Testis (tissue), 2 donors: ENCODE measurements around the gene ALDH1L1.

Source experiments
- POLR2A ChIP-seq: fragments of 450-650 bp; IDR thresholded peaks from one replicate; pipeline ENCODE4 v1.6.1; 2017; ENCODE audit warnings: antibody characterized with exemption, mild to moderate bottlenecking, moderate library complexity
- TF ChIP-seq, protein P1 (sequence below), 3 experiments: fragments of 450-650 bp in 2 of 3; fragments of 200-600 bp in 1 of 3; sonication (generic) in 1 of 3; IDR thresholded peaks; one replicate each; pipeline ENCODE4 v1.5.1; 2016 to 2019; ENCODE audit warnings: antibody characterized with exemption in 3 of 3, mild to moderate bottlenecking in 2 of 3, moderate library complexity in 1 of 3

DNA sequence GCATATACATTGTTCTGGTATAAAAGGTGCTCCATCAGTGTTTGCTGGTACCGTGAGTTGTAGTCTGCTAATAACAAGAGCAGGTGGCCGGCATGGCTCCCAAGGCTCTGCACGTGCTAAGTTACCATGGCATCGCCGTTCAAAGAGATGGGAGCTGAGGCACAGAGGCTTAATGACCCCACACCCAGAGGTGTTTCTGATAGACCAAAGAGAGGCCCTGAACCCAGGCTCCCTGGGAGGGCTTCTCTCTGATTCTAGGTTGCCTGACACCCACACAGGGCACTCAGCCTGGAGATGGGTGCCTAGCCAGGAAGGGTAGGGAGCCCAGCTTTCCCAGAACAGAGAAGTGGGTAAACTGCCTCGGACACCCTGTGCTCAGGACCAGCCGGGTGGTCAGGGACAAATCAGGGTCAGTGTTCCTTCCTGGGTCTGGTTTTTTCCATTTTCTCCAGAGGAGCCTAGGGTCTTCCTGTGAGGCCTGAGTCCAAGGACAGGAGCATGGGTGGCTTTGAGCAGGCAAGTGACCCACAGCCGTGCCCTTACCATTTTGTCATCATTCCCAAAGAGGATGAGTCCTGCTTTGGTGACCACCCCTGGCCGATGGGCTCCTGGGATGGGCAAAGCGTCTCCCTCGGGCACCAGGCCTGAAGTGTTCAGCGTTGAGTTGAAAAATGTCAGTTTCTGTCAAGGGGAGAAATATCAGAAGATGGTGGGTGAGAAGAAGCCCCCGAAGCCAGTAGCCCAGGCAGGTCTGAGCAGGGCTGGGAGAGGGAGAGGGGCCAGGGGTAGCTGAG lies 27.3 kb downstream of the ALDH1L1 start:
- TF ChIP-seq, protein P1, sequence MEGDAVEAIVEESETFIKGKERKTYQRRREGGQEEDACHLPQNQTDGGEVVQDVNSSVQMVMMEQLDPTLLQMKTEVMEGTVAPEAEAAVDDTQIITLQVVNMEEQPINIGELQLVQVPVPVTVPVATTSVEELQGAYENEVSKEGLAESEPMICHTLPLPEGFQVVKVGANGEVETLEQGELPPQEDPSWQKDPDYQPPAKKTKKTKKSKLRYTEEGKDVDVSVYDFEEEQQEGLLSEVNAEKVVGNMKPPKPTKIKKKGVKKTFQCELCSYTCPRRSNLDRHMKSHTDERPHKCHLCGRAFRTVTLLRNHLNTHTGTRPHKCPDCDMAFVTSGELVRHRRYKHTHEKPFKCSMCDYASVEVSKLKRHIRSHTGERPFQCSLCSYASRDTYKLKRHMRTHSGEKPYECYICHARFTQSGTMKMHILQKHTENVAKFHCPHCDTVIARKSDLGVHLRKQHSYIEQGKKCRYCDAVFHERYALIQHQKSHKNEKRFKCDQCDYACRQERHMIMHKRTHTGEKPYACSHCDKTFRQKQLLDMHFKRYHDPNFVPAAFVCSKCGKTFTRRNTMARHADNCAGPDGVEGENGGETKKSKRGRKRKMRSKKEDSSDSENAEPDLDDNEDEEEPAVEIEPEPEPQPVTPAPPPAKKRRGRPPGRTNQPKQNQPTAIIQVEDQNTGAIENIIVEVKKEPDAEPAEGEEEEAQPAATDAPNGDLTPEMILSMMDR (IDR thresholded peaks at IDR 0.05): no peak
- TF ChIP-seq POLR2A: no peak
